Measurements from ENCODE around the gene MRPL2. TPM values are rescaled to one million over a fixed set of nuclear protein-coding genes. Genes with fewer than 3 reads are reported as not detected.

The MRPL2 gene
- total and polyA plus RNA-seq, 4 donors = 19.6 to 73.9 (median 44.7) TPM

- Histone ChIP-seq H3K27ac (ENCODE audit: low read depth in 1 of 2, low read length in 2 of 2) (no peak overlapping the region), H3K36me3 (ENCODE audit: control insufficient read depth in 4 of 4, insufficient read depth in 3 of 4, low read depth in 1 of 4, low read length in 3 of 4) (no peaks in the 10 kb centered on the region), H3K4me1 (ENCODE audit: control insufficient read depth in 4 of 4, insufficient read depth in 4 of 4, low read length in 3 of 4) (peaks cover 0 to 5% (median 2%) of the 10 kb centered on the region in 4 donors), H3K9ac (ENCODE audit: low read depth in 1 of 2, low read length in 2 of 2) (no peak overlapping the region), H3K4me3 (ENCODE audit: low read depth in 1 of 3, low read length in 3 of 3) (no peak overlapping the region), H3K27me3 (ENCODE audit: control insufficient read depth in 4 of 4, insufficient read depth in 4 of 4, low read length in 3 of 4) (no peaks in the 10 kb centered on the region), H3K9me3 (ENCODE audit: control insufficient read depth in 4 of 4, low read length in 3 of 4) (no peaks in the 10 kb centered on the region)
- DNase-seq (ENCODE audit: low spot score) = no peak
- 91% methylated on average over 4 of the region's 4 CpGs for WGBS
- TF ChIP-seq EGR1 (IDR thresholded peaks at IDR 0.05; ENCODE audit: low read depth in 2 of 2) (no peak), FOXA1 (IDR thresholded peaks at IDR 0.05) (no peak), HNF4G (IDR thresholded peaks at IDR 0.05) (no peak), YY1 (IDR thresholded peaks at IDR 0.05) (no peak)
Measured at GRCh38 chr6:43088654-43089056, 29.4 kb upstream of the MRPL2 start.

- Histone ChIP-seq H3K4me1 (ENCODE audit: control insufficient read depth in 4 of 4, insufficient read depth in 4 of 4, low read length in 3 of 4) (no peaks in the 10 kb centered on the region), H3K4me3 (ENCODE audit: low read depth in 1 of 3, low read length in 3 of 3) (no peak overlapping the region), H3K9ac (ENCODE audit: low read depth in 1 of 2, low read length in 2 of 2) (no peak overlapping the region), H3K36me3 (ENCODE audit: control insufficient read depth in 4 of 4, insufficient read depth in 3 of 4, low read depth in 1 of 4, low read length in 3 of 4) (no peaks in the 10 kb centered on the region), H3K9me3 (ENCODE audit: control insufficient read depth in 4 of 4, low read length in 3 of 4) (no peaks in the 10 kb centered on the region), H3K27ac (ENCODE audit: low read depth in 1 of 2, low read length in 2 of 2) (no peak overlapping the region), H3K27me3 (ENCODE audit: control insufficient read depth in 4 of 4, insufficient read depth in 4 of 4, low read length in 3 of 4) (no peaks in the 10 kb centered on the region)
- TF ChIP-seq ZBTB33 (IDR thresholded peaks at IDR 0.05) = no peak
- no peak for TF ChIP-seq GABPA (IDR thresholded peaks at IDR 0.05 in 1 of 2, conservative IDR thresholded peaks at IDR 0.05 in 1 of 2)
- no peak for TF ChIP-seq RXRA (IDR thresholded peaks at IDR 0.05)
- no peak for TF ChIP-seq NR2F2 (IDR thresholded peaks at IDR 0.05)
- TF ChIP-seq, protein P1, sequence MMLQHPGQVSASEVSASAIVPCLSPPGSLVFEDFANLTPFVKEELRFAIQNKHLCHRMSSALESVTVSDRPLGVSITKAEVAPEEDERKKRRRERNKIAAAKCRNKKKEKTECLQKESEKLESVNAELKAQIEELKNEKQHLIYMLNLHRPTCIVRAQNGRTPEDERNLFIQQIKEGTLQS (IDR thresholded peaks at IDR 0.05) = no peak
- DNase-seq (ENCODE audit: low spot score) = no peak
- WGBS = 88% methylated on average over 8 of the region's 8 CpGs
Measured at GRCh38 chr6:43086022-43086658, 26.9 kb upstream of the MRPL2 start.

GRCh38 chr6:43082806-43083655 lies 23.8 kb upstream of the MRPL2 start:
- Histone ChIP-seq H3K36me3 (ENCODE audit: control insufficient read depth in 4 of 4, insufficient read depth in 3 of 4, low read depth in 1 of 4, low read length in 3 of 4) (no peaks in the 10 kb centered on the region), H3K27ac (ENCODE audit: low read depth in 1 of 2, low read length in 2 of 2) (no peak overlapping the region), H3K4me3 (ENCODE audit: low read depth in 1 of 3, low read length in 3 of 3) (no peak overlapping the region), H3K4me1 (ENCODE audit: control insufficient read depth in 4 of 4, insufficient read depth in 4 of 4, low read length in 3 of 4) (no peaks in the 10 kb centered on the region), H3K9ac (ENCODE audit: low read depth in 1 of 2, low read length in 2 of 2) (no peak overlapping the region), H3K9me3 (ENCODE audit: control insufficient read depth in 4 of 4, low read length in 3 of 4) (no peaks in the 10 kb centered on the region), H3K27me3 (ENCODE audit: control insufficient read depth in 4 of 4, insufficient read depth in 4 of 4, low read length in 3 of 4) (no peaks in the 10 kb centered on the region)
- 85% methylated on average over 13 of the region's 13 CpGs for WGBS
- DNase-seq (ENCODE audit: low spot score) = no peak
- TF ChIP-seq, protein P2, sequence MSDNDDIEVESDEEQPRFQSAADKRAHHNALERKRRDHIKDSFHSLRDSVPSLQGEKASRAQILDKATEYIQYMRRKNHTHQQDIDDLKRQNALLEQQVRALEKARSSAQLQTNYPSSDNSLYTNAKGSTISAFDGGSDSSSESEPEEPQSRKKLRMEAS (IDR thresholded peaks at IDR 0.05) = no peak
- TF ChIP-seq GABPA (IDR thresholded peaks at IDR 0.05 in 1 of 2, conservative IDR thresholded peaks at IDR 0.05 in 1 of 2) (no peak), TAF1 (conservative IDR thresholded peaks at IDR 0.05) (no peak), FOXA1 (IDR thresholded peaks at IDR 0.05) (no peak), JUND (IDR thresholded peaks at IDR 0.05) (no peak), RXRA (IDR thresholded peaks at IDR 0.05) (no peak), RAD21 (IDR thresholded peaks at IDR 0.05) (no peak), NR2F2 (IDR thresholded peaks at IDR 0.05) (no peak), HNF4G (IDR thresholded peaks at IDR 0.05) (no peak), YY1 (IDR thresholded peaks at IDR 0.05) (no peak), CTCF (IDR thresholded peaks at IDR 0.05; ENCODE audit: low read depth, low read length, missing input control) (no peak), HNF4A (conservative IDR thresholded peaks at IDR 0.05) (no peak), FOXA2 (IDR thresholded peaks at IDR 0.05) (no peak), EGR1 (IDR thresholded peaks at IDR 0.05; ENCODE audit: low read depth in 2 of 2) (no peak)
- TF ChIP-seq, protein P3, sequence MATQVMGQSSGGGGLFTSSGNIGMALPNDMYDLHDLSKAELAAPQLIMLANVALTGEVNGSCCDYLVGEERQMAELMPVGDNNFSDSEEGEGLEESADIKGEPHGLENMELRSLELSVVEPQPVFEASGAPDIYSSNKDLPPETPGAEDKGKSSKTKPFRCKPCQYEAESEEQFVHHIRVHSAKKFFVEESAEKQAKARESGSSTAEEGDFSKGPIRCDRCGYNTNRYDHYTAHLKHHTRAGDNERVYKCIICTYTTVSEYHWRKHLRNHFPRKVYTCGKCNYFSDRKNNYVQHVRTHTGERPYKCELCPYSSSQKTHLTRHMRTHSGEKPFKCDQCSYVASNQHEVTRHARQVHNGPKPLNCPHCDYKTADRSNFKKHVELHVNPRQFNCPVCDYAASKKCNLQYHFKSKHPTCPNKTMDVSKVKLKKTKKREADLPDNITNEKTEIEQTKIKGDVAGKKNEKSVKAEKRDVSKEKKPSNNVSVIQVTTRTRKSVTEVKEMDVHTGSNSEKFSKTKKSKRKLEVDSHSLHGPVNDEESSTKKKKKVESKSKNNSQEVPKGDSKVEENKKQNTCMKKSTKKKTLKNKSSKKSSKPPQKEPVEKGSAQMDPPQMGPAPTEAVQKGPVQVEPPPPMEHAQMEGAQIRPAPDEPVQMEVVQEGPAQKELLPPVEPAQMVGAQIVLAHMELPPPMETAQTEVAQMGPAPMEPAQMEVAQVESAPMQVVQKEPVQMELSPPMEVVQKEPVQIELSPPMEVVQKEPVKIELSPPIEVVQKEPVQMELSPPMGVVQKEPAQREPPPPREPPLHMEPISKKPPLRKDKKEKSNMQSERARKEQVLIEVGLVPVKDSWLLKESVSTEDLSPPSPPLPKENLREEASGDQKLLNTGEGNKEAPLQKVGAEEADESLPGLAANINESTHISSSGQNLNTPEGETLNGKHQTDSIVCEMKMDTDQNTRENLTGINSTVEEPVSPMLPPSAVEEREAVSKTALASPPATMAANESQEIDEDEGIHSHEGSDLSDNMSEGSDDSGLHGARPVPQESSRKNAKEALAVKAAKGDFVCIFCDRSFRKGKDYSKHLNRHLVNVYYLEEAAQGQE (IDR thresholded peaks at IDR 0.05) = no peak
- TF ChIP-seq, protein P1 (IDR thresholded peaks at IDR 0.05) = no peak

Data from liver (tissue), 9 donors.